NK-92 treated with Interleukin-12 subunit alpha and Interleukin-12 subunit beta, amount 100 ng/mL, for 24 hours (cell line): ENCODE measurements around the gene PLEKHA1.

ENCODE experiments used
- DNase-seq: peaks from one replicate; lab custom pipeline; 2025; lab: John Stamatoyannopoulos, UW

PLEKHA1 gene

DNA sequence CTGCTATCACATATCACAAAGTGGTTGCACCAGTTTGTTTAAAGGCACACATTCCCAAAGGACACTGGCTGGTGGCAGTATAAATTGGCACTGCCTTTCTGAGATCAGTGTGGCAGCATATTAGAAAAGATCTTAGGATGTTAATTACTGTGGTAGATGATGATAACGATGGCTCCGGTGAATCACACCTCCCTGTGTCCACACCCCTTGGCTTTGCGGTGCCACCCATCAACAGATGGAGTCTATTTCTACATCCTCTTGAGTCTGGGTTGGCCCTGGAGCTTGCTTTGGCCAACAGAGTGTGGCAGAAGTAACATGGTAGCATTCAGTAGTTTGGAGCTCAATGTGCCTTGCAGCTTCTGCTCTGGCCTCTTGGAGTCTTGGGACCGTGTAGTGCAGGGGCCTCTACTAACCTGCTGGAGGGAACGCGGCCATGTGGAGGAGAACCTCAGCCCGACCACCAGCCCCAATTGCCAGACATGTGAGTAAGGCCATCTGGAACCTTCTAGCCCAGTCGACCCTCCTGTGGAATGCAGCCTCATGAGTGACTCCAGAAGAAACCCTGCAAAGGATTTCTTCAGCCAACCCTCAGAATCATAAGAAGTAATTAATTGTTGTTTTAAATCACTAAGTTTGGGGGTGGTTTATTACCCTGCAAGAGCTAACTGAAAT lies 27.2 kb upstream of the PLEKHA1 start:
- no peak for DNase-seq

DNA sequence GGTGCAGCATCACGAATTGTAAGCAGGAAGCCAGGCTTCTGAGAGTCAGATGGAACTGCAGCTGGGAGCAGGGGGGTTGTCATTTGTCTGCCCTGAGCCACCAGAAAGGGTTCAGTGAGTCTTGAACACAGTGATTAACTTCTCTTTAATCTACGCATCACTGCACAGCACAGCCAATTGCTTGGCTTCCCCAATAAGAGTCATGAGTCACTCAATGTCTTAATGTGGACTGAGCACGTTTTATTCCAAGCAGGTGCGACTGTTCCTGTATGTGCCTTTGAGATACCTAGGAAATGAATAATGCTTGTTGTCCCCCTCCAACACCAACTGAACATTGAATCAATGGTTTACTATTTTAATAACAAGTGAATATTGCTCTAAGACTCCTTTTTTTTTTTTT lies 26.0 kb upstream of the PLEKHA1 start:
- DNase-seq: no peak

DNA sequence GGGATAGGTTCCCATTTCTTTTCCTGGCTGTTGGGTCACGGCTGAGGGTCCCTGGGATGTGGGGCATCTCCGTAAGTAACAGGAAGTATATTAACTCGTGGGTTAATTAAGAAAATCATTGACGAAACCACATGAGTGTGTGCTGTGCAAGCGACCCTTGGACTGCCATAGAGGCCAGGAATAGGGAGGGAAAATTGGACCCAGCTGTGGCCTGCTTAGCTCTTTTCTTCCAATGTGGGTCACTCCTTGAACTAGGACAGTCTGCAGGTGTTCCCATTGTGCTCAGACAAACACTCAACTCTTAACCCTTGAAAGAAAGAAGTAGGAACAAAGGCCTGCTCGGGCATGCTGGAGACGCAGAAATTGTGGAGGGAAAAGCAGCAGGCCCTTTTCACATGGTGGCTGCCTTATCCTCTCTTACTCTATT lies 25.6 kb upstream of the PLEKHA1 start:
- no peak for DNase-seq

DNA sequence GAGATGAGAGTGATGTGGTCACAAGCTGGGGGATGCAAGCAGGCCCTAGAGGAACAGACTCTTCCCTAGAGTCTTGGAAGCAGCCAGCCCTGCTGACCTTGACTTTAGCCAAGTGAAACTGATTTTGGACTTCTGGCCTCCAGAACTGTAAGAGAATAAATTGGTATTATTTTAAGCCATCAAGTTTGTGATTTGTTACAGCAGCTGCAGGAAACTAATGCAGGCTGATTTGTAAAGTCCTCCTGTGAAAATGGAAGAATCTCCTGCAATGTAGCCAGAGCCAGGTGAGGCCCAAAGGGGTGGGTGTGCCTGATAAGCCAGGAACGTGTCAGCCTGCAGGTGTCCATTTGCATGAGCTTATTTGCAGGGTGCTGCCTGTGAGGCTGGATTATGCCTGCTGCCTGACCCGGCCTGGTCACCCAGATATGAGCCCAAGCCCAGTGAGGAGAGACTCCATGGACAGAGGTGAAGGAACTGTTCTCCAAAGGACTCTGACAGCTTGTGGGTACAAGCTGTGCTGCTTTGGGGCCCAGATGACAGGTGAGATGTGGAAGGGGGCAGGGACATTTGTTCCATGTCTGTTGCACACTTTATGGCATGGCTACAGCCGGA lies 24.6 kb upstream of the PLEKHA1 start:
- DNase-seq: no peak

DNA sequence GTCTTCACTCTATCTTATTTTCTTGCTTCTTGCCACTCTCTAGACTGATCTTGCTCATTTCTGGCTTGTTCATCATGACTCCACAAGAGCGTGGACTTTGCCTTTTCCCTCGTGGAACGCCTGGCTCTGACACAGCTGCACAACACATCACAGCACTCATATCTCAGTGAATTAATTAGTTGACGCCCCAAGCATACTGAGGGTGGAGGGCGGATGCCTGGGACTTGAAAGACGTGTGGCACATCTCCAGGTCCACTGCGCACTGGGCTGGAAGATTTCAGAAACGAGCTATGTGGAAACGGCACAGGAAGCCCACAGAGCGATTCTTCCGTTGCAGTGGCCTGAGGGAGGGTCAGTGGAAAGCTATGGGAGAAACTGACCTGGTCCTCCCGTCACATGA lies 23.6 kb upstream of the PLEKHA1 start:
- DNase-seq: no peak

DNA sequence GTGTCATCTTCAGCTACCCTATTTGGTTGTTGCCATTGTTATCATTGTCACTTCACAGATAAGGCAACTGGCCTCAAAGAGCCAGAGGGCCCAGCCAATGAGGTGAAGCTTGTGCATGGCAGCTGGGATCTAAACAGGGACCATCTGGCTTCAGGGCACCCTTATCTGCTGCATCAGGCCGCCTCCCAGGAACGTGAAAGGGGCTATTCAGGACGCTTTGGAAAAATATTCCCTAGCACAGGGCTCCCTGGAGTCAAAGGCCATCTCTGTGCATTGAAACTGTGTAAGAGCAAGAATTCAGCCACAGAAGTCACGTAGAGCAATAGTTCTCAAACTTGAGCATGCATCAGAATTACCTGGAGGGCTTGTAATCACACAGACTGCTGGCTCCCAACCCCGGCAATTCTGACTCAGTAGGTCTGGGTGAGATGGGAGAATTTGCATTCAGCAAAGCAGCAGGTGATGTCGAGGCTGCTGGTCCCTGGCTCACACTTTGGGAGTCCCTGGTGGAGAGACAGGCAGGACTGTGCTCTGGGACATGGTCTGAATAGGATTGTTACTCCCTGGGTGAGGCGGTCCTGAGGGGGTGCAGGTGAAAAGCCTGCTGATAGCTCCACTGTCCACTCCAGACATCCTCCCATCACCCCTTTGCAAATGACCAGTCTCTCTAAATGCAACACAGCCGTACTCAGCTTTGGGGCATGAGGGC lies 21.5 kb upstream of the PLEKHA1 start:
- DNase-seq: no peak

DNA sequence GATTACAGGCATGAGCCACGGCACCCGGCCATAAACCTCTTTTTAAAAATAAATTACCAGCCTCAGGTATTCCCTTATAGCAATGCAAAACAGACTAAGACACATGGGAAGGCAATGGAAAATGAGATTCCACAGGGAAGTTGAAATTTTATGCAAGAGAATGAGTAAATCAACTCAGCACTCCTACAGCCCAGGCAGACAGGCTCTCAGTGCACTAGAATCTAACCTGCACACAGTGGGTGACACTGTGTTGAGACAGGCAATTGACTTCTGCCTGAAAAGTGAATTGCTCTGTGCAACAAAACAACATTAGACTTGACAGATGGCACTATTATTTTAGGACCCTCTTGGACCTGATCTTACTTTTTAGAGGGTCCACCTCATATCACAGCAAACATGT lies 20.1 kb upstream of the PLEKHA1 start:
- no peak for DNase-seq

DNA sequence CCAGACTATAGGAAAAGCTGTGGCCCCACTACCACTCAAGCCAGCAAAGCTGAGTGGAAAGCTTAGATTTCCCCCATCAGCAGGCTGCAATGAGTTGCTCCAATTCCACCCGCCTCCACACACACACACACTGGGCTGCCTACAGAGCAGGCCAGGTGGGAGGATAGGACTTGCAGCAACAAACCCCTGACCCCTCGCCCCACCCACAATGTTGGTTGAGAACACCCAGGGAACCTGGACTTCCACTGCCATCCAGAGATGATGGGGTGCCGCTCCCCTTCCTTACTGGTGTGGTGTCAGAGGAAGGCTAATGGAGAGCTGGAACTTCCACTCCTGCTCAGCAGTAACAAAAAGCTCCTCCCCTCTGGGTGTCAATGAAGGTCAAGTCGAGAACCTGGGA lies 16.8 kb upstream of the PLEKHA1 start:
- no peak for DNase-seq

DNA sequence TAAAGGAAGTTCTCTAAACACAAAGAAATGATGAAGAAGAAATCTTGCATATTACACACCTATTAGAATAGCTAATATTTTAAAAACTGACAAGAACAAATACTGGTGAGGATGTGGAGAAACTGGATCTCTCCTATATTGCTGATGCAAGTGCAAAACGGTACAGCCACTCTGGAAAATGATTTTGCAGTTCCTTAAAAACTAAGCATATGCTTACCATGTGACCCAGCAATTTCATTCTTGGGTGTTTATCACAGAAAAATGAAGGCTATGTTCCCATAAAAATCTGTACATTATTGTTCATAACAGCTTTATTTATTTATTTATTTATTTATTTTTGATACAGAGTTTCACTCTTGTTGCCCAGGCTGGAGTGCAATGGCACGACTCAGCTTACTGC lies 14.9 kb upstream of the PLEKHA1 start:
- no peak for DNase-seq

DNA sequence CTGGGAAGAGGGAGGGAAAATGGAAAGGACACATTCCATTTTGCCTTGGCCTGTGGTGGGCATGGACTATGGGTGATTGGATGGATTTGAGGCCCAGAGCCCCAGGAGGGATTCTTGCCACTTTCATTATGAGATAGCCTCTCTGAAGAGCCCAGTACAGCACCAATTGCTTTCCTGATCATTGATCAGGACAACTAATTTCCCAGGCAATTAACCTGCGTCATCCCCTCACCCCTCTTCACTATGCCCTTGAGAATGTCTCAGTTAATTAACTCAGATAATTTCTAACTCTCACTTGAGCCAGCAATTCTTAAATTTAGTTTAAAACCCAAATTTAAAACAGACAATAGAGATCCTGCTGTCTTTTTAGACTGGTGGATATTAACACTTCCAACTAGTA lies 13.5 kb upstream of the PLEKHA1 start:
- DNase-seq: no peak

DNA sequence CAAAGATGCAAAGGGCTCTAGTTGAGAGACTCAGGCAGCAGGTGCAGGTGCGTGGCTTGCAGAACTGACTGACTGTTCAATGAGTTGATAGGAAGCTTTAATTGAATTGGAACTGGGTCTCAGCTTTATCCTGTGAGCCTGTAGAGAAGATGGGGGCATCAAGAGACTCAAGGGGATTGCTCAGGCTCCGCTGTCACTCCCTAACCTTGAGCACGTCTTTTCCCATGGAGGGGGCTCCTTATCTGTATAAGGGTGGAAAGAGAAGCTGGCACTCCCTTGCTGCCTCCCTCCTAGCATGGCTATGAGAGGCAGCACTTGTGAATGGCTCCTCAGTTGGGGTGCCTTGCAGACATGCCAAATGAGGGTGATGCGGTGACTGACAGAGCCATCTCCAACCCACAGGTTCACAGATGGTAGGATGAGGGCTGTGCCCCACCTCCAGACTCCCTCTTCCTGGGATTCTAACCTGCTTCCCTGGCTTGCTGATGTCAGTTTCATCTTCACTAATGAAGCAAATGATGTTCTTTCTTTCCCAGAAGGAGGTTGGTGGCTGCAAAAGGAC lies 12.4 kb upstream of the PLEKHA1 start:
- DNase-seq: no peak

DNA sequence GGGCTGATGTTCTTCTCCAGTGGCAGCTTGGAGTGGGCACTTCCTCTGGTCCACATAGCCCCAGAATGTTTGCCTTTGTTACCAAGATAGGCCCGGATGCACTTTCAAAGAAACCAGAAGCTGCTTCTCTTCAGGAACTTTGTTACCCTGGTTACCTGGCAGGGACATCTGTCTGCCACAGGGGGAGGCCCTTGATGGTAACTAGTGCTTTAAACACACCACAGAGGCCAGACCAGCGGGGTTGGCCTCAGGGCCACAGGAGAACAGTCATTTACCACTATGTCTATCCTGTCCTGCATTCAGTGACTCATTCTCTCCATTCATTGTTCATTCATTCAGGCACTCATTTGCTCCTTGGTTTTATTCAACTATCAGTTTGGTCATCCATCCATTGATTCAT lies 11.9 kb upstream of the PLEKHA1 start:
- DNase-seq: no peak

DNA sequence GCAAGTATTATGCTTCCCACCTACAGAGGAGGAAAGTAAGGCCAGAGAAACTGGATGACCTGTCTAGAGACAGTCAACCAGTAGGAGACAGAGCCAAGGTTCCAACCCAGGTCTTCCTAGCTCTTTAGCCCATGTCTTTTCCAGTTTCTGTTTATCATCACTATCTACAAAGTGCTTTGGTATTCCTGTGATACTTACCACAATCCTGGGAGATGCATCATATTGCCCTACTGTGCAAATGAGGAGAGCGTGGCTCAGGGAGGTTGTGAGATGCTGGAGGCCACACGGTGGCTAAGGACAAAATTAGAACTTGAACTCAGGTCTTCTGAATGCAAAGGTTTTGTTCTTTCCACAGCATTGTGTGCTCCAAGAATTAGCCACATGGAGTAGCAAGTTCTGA lies 11.2 kb upstream of the PLEKHA1 start:
- no peak for DNase-seq

DNA sequence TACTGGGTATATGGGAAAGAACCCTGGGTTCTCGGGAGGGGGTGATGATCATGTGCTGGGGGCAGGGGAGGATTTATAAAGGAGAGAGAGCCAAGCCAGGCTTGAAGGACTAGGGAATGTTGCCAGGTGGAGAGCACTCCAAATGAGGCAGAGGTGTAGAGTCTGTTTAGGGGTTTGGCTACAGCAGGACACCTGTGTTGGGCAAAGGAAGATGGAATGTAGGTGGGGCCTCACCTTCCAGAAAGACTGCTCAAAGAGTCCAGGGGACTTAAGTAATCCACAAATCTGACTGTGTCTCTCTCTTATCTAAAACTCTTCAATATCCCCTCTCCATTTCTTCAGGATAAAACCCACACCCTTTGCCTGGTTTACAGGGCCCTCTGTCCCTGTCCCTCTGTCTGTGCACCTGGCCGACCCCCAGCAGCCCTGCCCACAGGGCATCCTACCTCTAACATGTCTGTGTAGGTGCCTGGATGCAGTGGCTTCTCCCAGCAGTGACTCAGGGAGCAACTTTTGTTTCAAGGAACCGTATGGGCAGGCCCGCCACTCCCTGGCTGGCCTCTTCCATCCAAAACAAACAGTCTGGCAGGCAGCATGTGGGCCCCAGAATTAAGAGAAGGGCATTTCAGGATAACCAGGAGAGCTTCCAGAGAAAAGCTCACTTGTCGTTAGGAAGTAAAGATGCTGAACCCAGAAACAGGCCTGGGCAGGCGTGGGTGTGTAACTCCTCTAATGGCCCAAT lies 10.6 kb upstream of the PLEKHA1 start:
- DNase-seq: no peak

DNA sequence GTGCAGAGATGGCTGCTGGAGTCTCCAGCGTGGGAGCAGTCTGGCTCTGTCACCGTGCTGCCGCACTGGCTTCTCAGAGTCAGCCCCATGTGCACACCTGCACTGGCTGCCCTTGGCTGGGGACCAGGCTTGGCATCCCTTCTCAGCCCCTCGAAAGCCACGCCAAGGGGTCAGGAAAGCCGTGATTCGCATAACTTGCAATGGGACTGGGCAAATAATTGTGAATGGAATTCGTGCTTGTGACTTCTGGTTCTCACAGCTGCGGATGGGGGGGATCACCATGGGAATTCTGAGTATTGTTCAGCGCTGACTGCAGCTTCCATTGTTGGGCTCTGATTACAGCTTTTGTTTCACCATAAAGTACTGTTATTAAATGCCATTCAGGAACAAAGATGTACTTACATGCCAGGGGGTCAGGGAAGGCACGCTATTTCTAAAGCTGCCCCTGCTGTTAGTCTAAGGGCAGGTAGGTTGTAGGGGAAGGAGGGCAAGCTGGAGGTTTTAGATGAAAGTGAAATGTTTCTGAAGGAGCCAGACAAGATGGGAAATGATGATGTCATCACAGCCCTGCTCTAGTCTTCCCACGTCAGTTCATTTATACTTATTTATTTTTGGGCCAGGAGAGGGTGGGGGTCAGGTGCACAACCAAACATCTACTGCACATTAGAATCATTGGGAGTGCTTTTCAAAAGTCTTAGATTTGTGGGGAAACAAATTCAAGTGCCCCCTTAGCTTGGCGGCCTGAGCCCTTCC lies 5.8 kb upstream of the PLEKHA1 start:
- no peak for DNase-seq

DNA sequence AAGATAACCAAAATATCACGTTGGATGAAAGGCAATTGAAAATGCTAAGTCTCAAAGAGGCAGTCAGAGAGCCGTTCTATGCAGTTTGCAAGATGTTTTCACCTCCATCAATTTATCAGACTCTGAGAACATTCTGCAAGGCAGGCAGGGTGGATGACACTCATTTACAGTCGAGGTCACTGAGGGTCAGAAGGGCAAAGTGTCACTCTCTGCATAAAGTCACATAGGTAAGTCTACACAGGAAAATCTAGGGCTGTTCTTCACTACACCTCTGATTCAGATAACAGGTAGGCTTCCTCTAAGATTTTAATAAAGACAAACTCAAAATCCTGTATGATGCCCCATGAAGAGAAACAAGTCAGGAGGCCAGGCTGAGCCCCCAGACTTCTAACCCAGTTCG lies 1.4 kb upstream of the PLEKHA1 start:
- no peak for DNase-seq

DNA sequence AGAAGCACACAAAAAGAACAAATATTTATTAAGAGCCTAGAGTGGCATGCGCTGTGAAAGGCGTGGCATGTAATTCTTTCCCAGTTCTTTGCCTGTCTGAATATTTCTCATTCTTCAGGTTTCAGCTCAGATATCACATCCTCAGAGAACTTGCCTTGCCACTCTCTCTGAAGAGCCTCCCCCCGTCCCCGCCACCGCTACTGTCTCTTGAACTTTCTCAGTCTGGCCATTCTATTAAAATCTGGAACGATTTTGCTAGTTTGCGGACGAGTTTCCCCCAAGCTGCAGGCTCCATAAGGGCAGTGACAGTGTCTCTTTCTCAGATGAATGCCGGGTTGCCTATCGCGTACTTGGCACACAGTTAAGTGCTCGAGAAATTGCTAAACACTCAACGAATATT lies 787 bp upstream of the PLEKHA1 start:
- DNase-seq: no peak

DNA sequence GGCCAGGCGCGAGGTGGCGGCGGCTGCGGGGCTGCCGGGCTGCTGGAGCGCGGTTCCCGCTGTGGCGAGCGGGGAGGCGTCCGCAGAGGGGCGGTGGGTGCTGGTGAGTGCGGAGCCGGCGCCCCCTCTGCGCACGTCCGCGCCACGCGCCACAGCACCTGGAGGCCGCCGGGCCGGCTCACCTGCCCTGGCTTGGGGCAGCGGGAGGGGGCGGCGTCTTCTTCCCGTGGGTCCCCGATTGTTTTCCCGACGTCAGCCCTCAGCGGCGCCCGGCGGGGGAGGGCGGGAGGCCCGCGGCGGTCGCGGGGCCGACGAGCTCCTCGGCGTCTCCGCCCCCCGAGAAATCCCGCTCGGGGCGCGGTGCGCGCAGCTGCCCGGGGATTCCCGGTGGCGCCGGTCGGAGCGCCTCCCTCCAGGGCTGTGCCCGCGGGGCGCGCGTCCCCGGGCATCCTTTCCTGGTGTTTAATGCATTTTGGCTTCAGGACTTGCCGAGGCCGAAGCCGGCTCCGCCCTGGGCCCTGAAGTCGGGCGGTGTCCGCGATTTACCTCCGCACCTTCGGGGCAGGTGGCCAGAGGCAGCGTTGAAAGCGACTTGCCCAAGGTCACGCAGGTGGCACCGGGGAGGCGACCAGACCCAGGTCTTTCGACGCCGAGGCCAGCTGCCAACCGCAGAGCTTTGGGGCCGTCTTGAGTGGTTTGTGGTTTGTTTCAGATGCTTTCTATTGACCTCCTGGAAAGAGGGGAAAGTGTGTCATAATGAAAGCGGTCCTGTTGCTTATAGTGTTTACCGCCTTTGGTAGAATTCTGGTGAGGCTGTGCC lies 561 bp downstream of the PLEKHA1 start:
- no peak for DNase-seq

DNA sequence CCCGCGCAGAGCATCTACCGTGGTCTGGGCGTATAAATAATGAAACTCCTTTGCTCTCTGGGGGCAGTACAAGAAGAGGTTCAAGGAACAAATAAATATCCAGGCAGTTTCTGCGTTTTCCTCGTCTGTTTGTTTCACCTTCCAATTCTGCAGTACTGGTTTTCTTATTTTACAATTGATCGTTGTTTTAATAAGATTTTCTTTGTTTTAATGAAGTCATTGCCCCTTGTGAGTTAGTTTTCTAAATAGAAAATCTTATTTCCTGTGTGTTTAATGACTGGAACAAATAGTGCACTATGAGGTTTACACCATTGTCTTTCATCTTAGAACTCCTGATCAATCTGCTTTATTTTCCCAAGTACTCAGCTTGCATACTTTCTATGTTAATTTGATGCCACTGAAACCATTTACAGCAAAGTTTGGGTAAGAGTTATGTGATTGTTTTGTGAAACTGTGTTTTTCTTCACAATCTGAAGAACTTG lies 1.2 kb downstream of the PLEKHA1 start:
- DNase-seq: no peak

DNA sequence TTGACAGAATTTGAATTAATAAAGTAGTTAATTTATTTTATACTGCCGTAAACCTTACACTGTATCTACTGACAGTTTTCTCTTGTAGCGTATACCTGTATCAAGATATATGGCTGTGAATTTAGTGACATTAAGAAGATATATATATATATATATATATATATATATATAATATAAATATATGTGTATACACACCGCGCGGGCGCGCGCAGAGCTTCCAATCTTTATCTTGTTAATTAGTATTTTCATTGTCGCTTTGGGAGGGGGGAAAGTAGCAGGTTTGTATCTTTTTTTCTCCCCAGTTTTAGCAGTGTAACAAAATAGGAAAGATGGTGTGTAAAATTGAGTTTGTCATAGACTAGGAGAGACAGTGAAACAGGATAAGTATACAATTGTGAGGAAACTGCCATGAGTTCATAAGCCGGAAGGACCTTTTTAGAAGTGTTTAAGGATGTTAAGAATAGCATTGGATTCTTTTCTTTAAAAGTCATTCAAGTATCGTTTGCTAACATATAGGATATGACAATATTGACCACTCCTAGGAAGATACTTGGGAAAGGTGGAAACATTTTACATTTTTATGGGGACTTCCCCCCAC lies 2.0 kb downstream of the PLEKHA1 start:
- no peak for DNase-seq
